ENCODE data around the gene LINC00237.

Gene LINC00237

DNA sequence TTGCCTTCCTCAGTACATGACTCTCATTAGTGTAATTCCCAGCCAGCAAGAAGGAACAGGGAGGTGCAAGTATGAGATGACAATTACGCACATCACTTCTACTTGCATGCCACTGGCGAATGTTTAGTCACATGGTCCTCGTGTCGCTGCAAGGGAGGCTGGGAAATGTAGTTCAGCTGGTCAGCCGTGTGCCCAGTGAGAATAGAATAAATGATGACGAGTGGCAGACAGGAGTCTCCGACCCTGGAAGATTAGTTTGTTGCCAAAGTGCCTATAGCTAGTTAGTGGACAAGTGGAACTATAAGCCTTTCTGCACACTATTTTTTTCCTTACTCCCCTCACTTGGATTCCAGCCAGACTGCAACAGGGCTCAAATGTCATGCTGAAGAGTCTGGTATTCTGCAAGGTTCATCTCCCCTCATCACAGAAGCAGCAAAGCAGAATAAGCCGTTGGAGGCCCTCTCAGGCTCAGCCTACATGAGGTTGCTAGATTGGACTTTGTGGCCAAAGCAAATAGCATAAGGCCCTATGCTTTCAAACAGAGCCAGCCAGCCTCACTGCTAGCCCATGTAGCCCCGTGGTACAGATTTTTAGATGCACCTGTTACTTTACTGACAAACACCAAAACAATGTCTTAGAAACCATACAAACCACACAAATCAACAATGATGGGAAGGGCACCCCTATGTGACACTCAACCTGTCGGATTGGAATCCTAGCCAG is 9.7 kb downstream of the LINC00237 start:
- no peak for DNase-seq (ENCODE audit: low spot score)

- no peak for DNase-seq (ENCODE audit: low spot score)
Observed at GRCh38 chr20:21092806-21093205, 13.4 kb downstream of the LINC00237 start.

GRCh38 chr20:21090721-21091120 is 15.4 kb downstream of the LINC00237 start:
- DNase-seq (ENCODE audit: low spot score): no peak

GRCh38 chr20:21090111-21090618 is 16.0 kb downstream of the LINC00237 start:
- no peak for DNase-seq (ENCODE audit: low spot score)

DNA sequence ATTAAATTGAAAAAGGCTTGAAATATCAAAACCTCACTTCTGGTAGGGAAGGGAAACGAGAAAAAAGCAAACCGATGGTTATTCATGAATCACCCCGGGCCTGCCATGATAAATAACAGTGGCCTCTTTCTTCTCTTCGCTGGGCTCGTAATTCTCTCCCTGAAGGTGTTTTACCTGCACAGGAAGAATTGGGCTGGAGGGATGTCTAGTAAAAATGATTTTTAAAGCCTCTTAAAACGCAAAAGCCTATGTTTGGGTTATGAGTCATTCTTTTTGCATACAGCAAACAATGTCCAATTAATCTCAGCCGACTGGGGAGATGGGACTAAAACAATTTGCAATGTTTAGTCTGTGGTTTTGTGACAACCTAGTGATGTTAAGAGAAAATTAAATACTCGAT is 16.8 kb downstream of the LINC00237 start:
- no peak for DNase-seq (ENCODE audit: low spot score)

DNA sequence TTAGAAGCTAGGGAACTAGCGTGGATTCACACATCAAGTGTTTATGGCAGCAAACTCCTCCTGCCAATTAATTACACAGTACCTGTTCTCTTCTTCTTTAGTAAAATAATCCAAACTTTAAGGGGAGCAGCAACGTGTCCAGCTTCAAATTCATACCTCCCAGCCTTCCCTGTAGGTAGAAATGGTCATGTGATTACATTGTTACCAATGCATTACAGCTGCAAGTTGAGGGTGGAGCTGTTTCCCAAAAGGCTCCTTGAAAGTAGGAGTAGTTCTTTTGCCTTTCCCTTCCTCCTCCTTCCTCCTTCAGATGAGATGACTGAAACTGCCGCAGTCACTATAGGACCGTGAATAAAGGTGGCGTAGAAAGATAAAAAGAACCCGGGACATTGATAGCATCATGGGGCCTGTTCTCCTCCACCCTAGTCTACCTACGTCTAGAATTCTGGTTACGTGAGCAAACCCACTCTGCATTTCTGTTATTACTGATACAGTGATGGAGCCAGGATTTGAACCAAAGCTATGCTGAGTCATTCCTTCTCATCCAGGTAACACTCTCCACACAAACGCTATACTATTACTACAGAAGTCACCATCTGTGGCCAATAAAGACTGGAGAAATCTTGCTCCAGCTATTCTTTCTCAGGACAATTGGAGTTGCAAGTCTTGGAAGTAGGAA is 18.2 kb downstream of the LINC00237 start:
- no peak for DNase-seq (ENCODE audit: low spot score)

- no peak for DNase-seq (ENCODE audit: low spot score)
Observed at GRCh38 chr20:21083825-21084325, 22.3 kb downstream of the LINC00237 start.

DNA sequence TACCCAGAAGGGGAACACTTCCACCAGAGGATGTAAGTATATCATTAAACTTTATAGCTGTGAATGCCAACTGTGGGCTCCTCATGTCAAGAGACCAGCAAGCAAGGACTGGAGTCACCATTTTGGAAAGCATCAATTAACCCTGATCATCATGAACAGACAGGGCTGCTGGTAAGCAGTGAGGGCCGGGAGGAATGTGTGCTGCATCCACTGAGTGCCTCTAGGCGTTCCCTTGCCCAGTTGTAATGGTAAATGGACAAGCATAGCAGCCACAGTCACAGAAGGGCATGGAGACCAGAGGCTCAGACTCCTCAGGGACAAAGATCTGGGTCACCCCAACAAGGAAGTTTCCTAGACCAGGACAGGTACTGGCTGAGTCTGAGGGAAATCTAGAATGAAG is 23.6 kb downstream of the LINC00237 start:
- DNase-seq (ENCODE audit: low spot score): no peak

DNA sequence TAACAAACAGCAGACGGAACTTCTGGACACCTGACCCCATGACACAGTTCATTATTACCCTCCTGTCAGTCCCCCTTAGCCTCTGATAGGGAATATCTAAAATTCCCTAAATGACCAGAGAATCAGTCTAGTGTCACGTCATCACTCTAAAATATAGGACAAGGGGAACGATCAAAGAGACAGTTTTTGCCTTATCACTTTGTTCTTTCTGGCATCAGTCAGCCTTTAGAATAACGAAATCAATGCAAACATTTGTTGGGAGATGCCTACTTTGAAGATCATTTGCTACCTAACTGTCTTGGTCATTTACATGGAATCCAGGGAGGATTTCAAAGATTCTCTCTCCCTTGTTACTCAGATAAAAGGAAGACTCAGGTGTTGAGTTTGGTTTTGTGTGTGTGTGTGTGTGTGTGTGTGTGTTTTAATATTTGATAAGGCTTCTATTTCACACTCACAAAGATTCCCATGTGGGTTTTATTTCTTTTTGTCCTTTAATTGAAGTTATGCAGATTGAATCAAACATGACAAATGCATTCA is 28.3 kb downstream of the LINC00237 start:
- no peak for DNase-seq (ENCODE audit: low spot score)

DNA sequence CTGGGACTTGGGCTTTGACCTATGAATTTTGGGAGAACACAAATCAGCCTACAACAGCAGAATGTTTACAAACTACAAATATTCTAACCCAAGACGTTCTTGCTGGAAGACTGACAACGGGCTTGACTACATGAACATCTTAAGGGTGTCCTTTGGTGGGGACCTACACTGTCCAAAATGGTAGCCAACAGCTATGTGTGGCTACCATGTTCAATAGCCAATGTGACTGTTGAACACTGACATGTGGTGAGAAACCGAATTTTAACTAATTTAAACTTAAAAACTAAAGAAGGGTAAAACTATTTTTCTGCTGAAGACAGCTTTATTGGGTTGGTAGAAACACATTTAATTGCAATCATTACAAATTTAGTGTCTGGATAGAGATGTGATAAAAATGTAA is 30.1 kb downstream of the LINC00237 start:
- DNase-seq (ENCODE audit: low spot score): no peak

GRCh38 chr20:21075471-21075870 is 30.7 kb downstream of the LINC00237 start:
- no peak for DNase-seq (ENCODE audit: low spot score)

- no peak for DNase-seq (ENCODE audit: low spot score)
Observed at GRCh38 chr20:21074605-21075336, 31.4 kb downstream of the LINC00237 start.

DNA sequence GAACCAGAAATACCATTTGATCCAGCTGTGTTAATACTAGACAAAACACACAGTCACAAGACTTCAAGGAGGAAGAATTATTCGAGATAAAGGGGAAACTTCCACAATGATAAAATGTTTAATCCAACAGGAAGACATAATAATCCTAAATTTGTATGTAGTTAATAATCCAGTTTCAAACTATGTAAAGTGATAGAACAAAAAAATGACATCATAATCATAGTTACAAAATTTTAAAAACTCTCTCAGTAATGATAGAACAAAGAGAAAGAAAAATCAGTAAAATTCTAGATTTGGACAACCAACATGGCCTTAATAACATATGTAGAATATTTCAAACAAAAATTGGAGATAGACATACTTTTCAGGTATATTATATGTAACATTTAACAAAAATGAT is 38.9 kb downstream of the LINC00237 start:
- DNase-seq (ENCODE audit: low spot score): no peak

GRCh38 chr20:21064924-21065323 is 41.2 kb downstream of the LINC00237 start:
- no peak for DNase-seq (ENCODE audit: low spot score)

GRCh38 chr20:21063276-21063675 is 42.9 kb downstream of the LINC00237 start:
- DNase-seq (ENCODE audit: low spot score): no peak

DNA sequence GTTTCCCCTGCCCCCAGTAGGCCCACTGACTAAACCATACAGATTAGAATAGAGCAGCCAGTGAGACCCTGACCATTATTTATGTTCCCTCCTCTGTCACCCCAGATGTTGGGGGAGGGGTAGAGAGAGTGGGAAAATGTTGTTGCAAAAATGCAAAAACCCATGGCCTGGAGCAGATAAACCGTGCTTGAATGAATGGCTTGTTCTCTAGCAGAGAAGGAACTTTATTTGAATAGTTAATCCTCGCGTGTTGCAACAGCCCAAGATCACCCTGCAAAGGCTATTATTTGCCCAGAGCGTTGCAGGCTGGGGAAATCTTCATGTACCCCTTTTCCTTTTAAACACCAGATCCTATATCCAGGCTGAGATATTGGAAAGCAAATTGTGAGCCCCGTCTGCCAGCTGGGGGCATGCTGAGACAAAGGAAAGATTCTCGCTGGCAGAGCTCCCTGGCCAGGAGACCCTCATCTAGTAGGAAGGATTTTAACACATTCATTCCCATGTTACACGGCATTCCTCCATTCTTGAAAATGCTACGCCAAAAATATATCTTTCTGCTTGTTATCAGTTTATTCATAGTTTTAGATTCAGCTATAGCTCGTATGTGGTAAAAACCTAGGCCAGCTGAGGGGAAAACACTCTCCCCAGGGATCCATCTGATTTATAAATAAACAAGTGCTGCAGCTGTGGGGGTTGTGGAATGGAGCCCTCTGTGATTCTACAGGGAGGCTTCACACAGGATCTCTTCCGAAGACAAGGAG is 53.0 kb downstream of the LINC00237 start:
- DNase-seq (ENCODE audit: low spot score): no peak

- no peak for DNase-seq (ENCODE audit: low spot score)
Observed at GRCh38 chr20:21052686-21053001, 53.5 kb downstream of the LINC00237 start.

GRCh38 chr20:21052241-21052640 is 53.9 kb downstream of the LINC00237 start:
- no peak for DNase-seq (ENCODE audit: low spot score)

- DNase-seq (ENCODE audit: low spot score): no peak
Observed at GRCh38 chr20:21050710-21051109, 55.4 kb downstream of the LINC00237 start.

DNA sequence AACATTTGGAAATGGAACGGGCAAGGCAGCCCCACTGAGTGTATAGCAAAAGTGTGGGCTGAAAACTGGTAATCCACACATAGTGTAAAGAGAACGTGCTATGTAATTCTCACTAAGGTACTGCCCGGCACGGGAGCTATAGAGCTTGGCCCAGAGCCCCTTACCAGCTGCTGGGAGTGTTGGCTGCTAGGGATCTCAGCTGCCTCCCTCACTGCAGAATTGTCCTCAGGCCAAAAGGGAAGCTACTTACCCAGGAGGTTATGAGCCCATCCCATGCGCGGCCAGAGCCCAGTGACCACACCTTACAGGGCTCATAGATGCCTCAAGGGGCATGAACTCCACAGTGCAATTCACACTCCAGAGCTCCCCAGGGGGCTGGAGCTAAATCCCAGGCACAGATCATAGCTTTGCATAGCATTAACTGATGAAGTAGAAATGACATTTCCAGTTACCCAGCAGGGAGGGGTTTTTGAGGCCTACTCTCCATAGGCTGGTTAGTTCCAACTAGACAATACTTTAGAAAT is 56.8 kb downstream of the LINC00237 start:
- no peak for DNase-seq (ENCODE audit: low spot score)

DNA sequence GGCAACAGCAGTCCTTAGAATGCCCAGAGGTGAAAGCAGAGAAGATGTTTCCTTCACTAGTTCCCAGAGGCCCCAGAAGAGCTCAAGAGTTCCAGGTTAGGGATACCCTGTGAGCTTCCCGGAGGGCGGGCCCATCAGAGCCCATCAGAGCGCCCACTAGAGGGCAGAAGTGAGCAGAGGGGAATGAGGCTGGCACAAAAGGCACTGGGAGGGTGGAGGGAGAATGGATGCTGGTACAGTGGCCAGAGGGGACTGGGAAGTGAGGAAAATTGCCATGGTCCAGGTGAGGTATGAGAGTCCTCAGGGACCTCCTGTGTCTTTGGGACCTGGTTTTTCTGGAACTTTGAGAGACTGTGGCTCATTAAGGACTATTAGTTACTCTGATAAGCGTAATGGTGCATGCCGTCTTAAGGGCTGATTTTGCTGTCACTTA is 57.3 kb downstream of the LINC00237 start:
- peak; percentile 54 for DNase-seq (ENCODE audit: low spot score)

DNA sequence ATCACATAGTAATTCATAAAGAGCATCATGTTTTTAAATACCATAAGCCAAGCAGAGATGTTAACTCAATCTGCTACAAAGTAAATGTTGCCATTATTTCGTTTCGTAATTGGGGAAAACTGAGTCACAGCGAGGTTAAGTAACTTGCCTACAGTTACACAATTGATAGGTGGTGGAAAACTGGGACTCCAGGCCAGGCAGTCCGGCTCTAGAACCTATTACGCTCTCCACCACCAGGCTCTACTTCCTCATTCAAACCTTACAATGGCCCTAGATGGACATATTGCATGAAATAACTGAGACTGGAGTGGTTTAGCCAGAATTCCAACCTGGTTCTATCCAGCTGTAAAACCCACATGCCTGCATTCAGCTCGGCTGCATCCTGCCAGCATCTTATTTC is 58.2 kb downstream of the LINC00237 start:
- no peak for DNase-seq (ENCODE audit: low spot score)

Measured in GM03348 (cell line).